Liver (tissue), 9 donors: Measurements from ENCODE around the gene DNASE2B. TPM values are rescaled to one million over a fixed set of nuclear protein-coding genes. Genes with fewer than 3 reads are reported as not detected.
"Not testable (repeated sequence)": the region's sequence is repeated elsewhere in the genome, so short reads cannot be mapped to it uniquely, and the experiment has no call there.

Experiments used
- DNase-seq: peaks from one replicate; pipeline ENCODE4 v3.0.0-alpha.2; 2017; ENCODE audit warnings: low spot score
- H3K27ac ChIP-seq, 2 donors: one replicate each; pipeline ENCODE4 v1.7.0; 2013; ENCODE audit warnings: inconsistent platforms in 2 of 2, low read length in 2 of 2, control low read depth in 1 of 2, low read depth in 1 of 2, mild to moderate bottlenecking in 1 of 2
- H3K27me3 ChIP-seq, 4 donors: one replicate each; pipeline versions ENCODE4 v1.6.1 to v1.7.0; 2013; ENCODE audit warnings: low read length in 3 of 4, inconsistent platforms in 1 of 4, mild to moderate bottlenecking in 1 of 4, moderate library complexity in 1 of 4; ENCODE audit not compliant: control insufficient read depth in 4 of 4, insufficient read depth in 4 of 4
- H3K36me3 ChIP-seq, 4 donors: one replicate each; pipeline versions ENCODE4 v1.6.1 to v1.7.0; 2013; ENCODE audit warnings: low read length in 3 of 4, mild to moderate bottlenecking in 3 of 4, low read depth in 1 of 4, moderate library complexity in 1 of 4; ENCODE audit not compliant: control insufficient read depth in 4 of 4, insufficient read depth in 3 of 4
- H3K4me1 ChIP-seq, 4 donors: one replicate each; pipeline versions ENCODE4 v1.6.1 to v1.7.0; 2013; ENCODE audit warnings: low read length in 3 of 4, mild to moderate bottlenecking in 3 of 4, moderate library complexity in 1 of 4; ENCODE audit not compliant: control insufficient read depth in 4 of 4, insufficient read depth in 4 of 4
- H3K4me3 ChIP-seq, 3 donors: one replicate each; pipeline versions ENCODE4 v1.6.1 to v1.7.0; 2013; ENCODE audit warnings: low read length in 3 of 3, control low read depth in 1 of 3, low read depth in 1 of 3, mild to moderate bottlenecking in 1 of 3
- H3K9ac ChIP-seq, 2 donors: one replicate each; pipeline ENCODE4 v1.7.0; 2013; ENCODE audit warnings: low read length in 2 of 2, mild to moderate bottlenecking in 2 of 2, moderate library complexity in 2 of 2, control low read depth in 1 of 2, low read depth in 1 of 2
- H3K9me3 ChIP-seq, 4 donors: one replicate each; pipeline versions ENCODE4 v1.6.1 to v1.7.0; 2013; ENCODE audit warnings: low read length in 3 of 4; ENCODE audit not compliant: control insufficient read depth in 4 of 4
- ATF3 ChIP-seq: IDR thresholded peaks from 2 replicates; pipeline ENCODE4 v1.6.1; 2016; ENCODE audit warnings: antibody characterized with exemption
- EGR1 ChIP-seq, 2 donors: IDR thresholded peaks; 2 replicates each; pipeline ENCODE4 v1.6.1; 2016 to 2018; ENCODE audit warnings: antibody characterized with exemption in 2 of 2, low read depth in 2 of 2
- GABPA ChIP-seq, 2 donors: IDR thresholded peaks in 1 of 2; conservative IDR thresholded peaks in 1 of 2; 2 replicates each; pipeline ENCODE4 v1.6.1; 2016; ENCODE audit warnings: antibody characterized with exemption in 2 of 2, mild to moderate bottlenecking in 1 of 2, moderate library complexity in 1 of 2
- HNF4A ChIP-seq, 2 donors: conservative IDR thresholded peaks; 2 replicates each; pipeline ENCODE4 v1.6.1; 2016; ENCODE audit warnings: antibody characterized with exemption in 2 of 2, mild to moderate bottlenecking in 2 of 2
- RAD21 ChIP-seq, 2 donors: IDR thresholded peaks; 2 replicates each; pipeline ENCODE4 v1.6.1; 2016; ENCODE audit warnings: antibody characterized with exemption in 2 of 2, mild to moderate bottlenecking in 2 of 2
- REST ChIP-seq: IDR thresholded peaks from 2 replicates; pipeline ENCODE4 v1.6.1; 2016; ENCODE audit warnings: antibody characterized with exemption, mild to moderate bottlenecking
- TAF1 ChIP-seq: conservative IDR thresholded peaks from 2 replicates; pipeline ENCODE4 v1.6.1; 2016; ENCODE audit warnings: antibody characterized with exemption, mild to moderate bottlenecking
- WGBS: extraction: QIAGEN DNeasy Blood & Tissue Kit; methylation state at CpG from one replicate; pipeline ENCODE4 v1.1.7; 2013; 5-methylcytosine and 5-hydroxymethylcytosine counted together
- polyA plus RNA-seq, 2 donors: library from polyadenylated mRNA; stranded (reverse) in 1 of 2; unstranded in 1 of 2; fragments of 200-250 nt in 1 of 2; fragments of >200 nt in 1 of 2; fragmentation: Nextera tagmentation in 1 of 2; extraction: Ambion mirVana in 1 of 2; gene quantifications; one replicate each; pipeline versions ENCODE4 v1.2.1 to v1.2.3, GENCODE V29; 2013 to 2015
- total RNA-seq, 2 donors: library from RNA; depleted of rRNA; stranded (reverse); fragments of >200 nt; gene quantifications; one replicate each; pipeline ENCODE4 v1.2.3, GENCODE V29; 2014
- TF ChIP-seq, protein P1 (sequence below): fragments of 150-350 bp; IDR thresholded peaks from 2 replicates; pipeline ENCODE4 v1.5.1; 2017; ENCODE audit warnings: improper control_type of control experiment, low read depth, low read length; ENCODE audit not compliant: missing input control
- donor health status: healthy.
- donor health status: healthy.
- donor health status: healthy.
- donor health status: healthy.
- donor health status: healthy.

Gene DNASE2B
- total and polyA plus RNA-seq, 4 donors: not detected

DNA sequence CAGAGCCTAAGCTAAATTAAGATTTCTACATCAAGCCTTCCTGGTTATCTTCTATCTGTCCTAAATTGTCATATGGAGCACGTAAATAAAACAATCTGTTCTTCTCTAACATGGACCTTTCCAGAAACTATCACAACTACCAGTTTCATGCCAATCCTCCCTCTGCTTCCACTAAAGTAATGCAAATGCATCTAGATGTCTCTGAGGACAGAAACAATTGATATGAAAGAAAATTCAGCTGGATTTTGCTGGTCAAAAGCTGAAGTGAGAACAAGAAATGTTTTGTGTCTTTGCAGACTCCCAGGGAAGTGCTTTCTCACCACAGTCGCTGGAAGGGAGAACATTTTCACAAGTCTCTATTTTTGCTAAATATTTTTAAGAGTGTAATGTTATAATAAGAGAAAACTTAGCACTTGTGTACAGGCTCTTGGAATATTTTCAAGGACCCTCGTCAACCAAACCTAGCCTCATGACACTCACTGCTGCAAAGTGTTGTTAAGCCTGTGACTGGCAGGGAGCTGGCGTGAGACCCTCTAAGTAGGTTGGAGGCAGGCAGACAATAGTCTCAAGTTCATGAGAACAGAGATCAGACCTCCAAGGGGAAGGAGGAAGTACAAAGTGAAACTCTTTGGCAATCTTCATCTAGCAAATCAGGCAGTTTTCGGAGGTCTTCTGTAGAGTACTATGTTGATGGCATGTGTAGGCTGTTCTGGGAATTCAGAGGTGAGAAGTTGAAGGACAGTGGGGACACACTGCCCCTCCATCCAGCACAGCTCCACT, 38.8 kb downstream of the DNASE2B start:
- Histone ChIP-seq H3K4me1 (peaks cover 0 to 15% (median 4%) of the 10 kb centered on the region in 4 donors), H3K36me3 (no peaks in the 10 kb centered on the region), H3K9me3 (no peaks in the 10 kb centered on the region), H3K27ac (no peak overlapping the region), H3K9ac (no peak overlapping the region), H3K27me3 (no peaks in the 10 kb centered on the region), H3K4me3 (no peak overlapping the region)
- WGBS: 75% methylated on average over 5 of the region's 5 CpGs
- no peak for DNase-seq
- TF ChIP-seq, protein P1, sequence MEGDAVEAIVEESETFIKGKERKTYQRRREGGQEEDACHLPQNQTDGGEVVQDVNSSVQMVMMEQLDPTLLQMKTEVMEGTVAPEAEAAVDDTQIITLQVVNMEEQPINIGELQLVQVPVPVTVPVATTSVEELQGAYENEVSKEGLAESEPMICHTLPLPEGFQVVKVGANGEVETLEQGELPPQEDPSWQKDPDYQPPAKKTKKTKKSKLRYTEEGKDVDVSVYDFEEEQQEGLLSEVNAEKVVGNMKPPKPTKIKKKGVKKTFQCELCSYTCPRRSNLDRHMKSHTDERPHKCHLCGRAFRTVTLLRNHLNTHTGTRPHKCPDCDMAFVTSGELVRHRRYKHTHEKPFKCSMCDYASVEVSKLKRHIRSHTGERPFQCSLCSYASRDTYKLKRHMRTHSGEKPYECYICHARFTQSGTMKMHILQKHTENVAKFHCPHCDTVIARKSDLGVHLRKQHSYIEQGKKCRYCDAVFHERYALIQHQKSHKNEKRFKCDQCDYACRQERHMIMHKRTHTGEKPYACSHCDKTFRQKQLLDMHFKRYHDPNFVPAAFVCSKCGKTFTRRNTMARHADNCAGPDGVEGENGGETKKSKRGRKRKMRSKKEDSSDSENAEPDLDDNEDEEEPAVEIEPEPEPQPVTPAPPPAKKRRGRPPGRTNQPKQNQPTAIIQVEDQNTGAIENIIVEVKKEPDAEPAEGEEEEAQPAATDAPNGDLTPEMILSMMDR: no peak
- TF ChIP-seq EGR1 (IDR thresholded peaks at IDR 0.05; ENCODE audit: low read depth in 2 of 2) (no peak), REST (no peak), GABPA (IDR thresholded peaks at IDR 0.05 in 1 of 2, conservative IDR thresholded peaks at IDR 0.05 in 1 of 2) (no peak), TAF1 (no peak), ATF3 (no peak), HNF4A (conservative IDR thresholded peaks at IDR 0.05) (no peak)

DNA sequence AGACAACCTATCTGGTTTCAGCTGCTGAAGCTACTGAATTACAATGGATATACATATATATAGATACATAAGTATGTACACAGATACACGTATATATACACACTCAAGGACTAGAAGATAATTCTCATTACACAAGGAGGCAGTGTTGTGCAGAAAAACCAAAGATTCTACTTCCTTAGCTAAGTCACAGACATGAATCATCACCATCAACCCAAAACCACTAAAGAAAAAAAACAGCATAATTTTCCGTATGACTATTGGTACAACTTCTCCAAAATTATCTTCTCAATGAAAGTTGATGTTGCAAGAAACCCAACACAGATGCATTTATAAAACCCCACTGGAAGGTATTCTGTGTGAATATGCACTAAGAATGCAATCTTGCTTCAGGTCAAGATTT, 44.0 kb downstream of the DNASE2B start:
- DNase-seq: no peak
- H3K9me3 ChIP-seq: no peaks in the 10 kb centered on the region
- H3K9ac ChIP-seq: no peak overlapping the region
- H3K36me3 ChIP-seq: no peaks in the 10 kb centered on the region
- no peak overlapping the region for H3K4me3 ChIP-seq
- WGBS: 18% methylated on average over 2 of the region's 2 CpGs
- H3K27ac ChIP-seq: no peak overlapping the region
- TF ChIP-seq, protein P1: peak; percentile 49
- TF ChIP-seq ATF3: no peak
- peak; percentile 87 for TF ChIP-seq RAD21 (IDR thresholded peaks at IDR 0.05)
- H3K27me3 ChIP-seq: no peaks in the 10 kb centered on the region
- no peaks in the 10 kb centered on the region for H3K4me1 ChIP-seq

DNA sequence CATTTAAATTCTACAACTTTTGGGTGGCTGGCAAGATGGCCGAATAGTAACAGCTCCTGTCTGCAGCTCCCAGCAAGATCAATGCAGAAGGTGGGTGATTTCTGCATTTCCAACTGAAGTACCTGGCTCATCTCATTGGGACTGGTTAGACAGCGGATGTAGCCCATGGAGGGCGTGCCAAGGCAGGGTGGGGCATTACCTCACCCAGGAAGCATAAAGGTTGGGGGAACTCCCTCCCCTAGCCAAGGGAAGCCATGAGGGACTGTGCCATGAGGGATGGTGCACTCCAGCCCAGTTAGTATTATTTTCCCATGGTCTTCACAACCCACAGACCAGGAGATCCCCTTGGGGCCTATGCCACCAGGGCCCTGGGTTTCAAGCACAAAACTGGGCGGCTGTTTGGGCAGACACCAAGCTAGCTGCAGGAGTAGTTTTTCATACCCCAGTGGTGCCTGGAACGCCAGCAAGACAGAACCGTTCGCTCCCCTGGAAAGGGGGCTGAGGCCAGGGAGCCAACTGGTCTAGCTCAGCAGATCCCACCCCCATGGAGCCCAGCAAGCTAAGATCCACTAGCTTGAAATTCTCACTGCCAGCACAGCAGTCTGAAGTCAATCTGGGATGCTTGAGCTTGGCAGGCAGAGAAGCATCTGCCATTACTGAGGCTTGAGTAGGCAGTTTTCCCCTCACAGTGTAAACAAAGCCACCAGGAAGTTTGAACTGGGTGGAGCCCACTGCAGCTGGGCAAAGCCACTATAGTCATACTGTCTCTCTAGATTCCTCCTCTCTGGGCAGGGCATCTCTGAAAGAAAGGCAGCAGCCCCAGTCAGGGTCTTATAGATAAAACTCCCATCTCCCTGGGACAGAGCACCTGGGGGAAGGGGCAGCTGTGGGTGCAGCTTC, 44.7 kb downstream of the DNASE2B start:
- not testable (repeated sequence) for H3K9me3 ChIP-seq, DNase-seq, H3K27me3 ChIP-seq, H3K9ac ChIP-seq, H3K36me3 ChIP-seq, H3K4me1 ChIP-seq, H3K4me3 ChIP-seq, H3K27ac ChIP-seq
- 84% methylated on average over 7 of the region's 7 CpGs for WGBS

GRCh38 chr1:84448704-84449103, 50.4 kb downstream of the DNASE2B start:
- H3K4me3 ChIP-seq, H3K36me3 ChIP-seq, H3K4me1 ChIP-seq, H3K27ac ChIP-seq, H3K9me3 ChIP-seq, DNase-seq, H3K27me3 ChIP-seq, H3K9ac ChIP-seq: not testable (repeated sequence)
- WGBS: 91% methylated on average over 3 of the region's 3 CpGs
